Measurements from ENCODE around the gene AGBL3.

The AGBL3 gene

DNA sequence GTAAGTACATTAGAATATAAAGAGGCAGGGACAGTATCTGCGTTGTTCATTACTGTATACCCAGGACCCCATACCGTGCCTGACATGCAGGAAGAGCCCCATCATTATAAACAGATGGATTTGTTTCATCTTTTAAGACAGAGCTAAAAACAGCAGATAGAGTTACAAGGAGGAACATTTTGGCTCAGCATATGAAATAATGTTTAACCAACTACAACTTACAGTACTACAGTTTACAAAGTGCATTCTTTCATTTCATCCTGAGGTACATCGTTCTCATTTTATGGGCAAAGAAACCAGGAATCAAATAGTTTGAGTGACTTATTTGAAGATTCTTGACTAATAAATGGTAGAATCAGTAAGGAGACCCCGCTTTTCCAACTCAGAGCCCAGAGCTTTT, 38.1 kb upstream of the AGBL3 start:
- Histone ChIP-seq H3K27ac (ENCODE audit: low read depth, low read length) (no peak overlapping the region), H3K27me3 (ENCODE audit: control insufficient read depth, low read length) (peaks cover 18% of the 10 kb centered on the region), H4K20me1 (ENCODE audit: control insufficient read depth, insufficient read depth, low read depth, low read length) (no peaks in the 10 kb centered on the region), H3K36me3 (ENCODE audit: control insufficient read depth, low read length) (no peaks in the 10 kb centered on the region), H3F3A (ENCODE audit: control insufficient read depth, insufficient read depth) (no peaks in the 10 kb centered on the region), H3K9me2 (replicated peaks; ENCODE audit: control insufficient read depth, low read length) (no peaks in the 10 kb centered on the region), H3K9me3 (ENCODE audit: control insufficient read depth, insufficient read depth, low read length) (no peaks in the 10 kb centered on the region), H3K4me2 (ENCODE audit: low read length) (no peak overlapping the region), H3K79me2 (ENCODE audit: control insufficient read depth, low read length) (no peaks in the 10 kb centered on the region), H3K4me1 (ENCODE audit: control insufficient read depth, low read length) (no peaks in the 10 kb centered on the region), H3K4me3 (ENCODE audit: low read length) (no peak overlapping the region)
- TF ChIP-seq, protein P1, sequence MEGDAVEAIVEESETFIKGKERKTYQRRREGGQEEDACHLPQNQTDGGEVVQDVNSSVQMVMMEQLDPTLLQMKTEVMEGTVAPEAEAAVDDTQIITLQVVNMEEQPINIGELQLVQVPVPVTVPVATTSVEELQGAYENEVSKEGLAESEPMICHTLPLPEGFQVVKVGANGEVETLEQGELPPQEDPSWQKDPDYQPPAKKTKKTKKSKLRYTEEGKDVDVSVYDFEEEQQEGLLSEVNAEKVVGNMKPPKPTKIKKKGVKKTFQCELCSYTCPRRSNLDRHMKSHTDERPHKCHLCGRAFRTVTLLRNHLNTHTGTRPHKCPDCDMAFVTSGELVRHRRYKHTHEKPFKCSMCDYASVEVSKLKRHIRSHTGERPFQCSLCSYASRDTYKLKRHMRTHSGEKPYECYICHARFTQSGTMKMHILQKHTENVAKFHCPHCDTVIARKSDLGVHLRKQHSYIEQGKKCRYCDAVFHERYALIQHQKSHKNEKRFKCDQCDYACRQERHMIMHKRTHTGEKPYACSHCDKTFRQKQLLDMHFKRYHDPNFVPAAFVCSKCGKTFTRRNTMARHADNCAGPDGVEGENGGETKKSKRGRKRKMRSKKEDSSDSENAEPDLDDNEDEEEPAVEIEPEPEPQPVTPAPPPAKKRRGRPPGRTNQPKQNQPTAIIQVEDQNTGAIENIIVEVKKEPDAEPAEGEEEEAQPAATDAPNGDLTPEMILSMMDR (IDR thresholded peaks at IDR 0.05; ENCODE audit: low read depth, low read length, poor library complexity, severe bottlenecking): no peak
- no peak for TF ChIP-seq EZH2phosphoT487 (IDR thresholded peaks at IDR 0.05; ENCODE audit: borderline replicate concordance, low read length)

DNA sequence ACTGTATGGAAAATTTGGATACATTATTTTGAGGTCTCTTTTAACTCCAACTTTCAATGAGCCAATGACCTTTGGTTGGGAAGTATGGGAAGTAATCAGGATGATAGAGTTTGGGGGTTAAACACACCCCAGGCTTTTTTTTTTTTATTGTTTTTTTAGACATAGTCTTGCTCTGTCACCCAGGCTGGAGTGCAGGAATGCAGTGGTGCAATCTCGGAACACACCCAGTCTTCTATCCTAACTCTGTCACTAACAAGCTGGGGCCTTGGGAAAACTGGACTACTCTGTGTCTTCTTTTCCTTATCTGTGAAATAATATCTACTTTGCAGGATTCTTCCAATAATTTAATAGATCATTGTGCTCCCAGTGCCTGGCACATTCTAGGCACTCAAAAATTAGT, 37.6 kb upstream of the AGBL3 start:
- H3K4me3 ChIP-seq (ENCODE audit: low read length): no peak overlapping the region
- no peaks in the 10 kb centered on the region for H3K9me3 ChIP-seq (ENCODE audit: control insufficient read depth, insufficient read depth, low read length)
- peaks cover 18% of the 10 kb centered on the region for H3K27me3 ChIP-seq (ENCODE audit: control insufficient read depth, low read length)
- no peaks in the 10 kb centered on the region for H3K79me2 ChIP-seq (ENCODE audit: control insufficient read depth, low read length)
- no peak for TF ChIP-seq EZH2phosphoT487 (IDR thresholded peaks at IDR 0.05; ENCODE audit: borderline replicate concordance, low read length)
- TF ChIP-seq, protein P1 (IDR thresholded peaks at IDR 0.05; ENCODE audit: low read depth, low read length, poor library complexity, severe bottlenecking): no peak
- no peaks in the 10 kb centered on the region for H3K4me1 ChIP-seq (ENCODE audit: control insufficient read depth, low read length)
- no peaks in the 10 kb centered on the region for H3K36me3 ChIP-seq (ENCODE audit: control insufficient read depth, low read length)
- no peaks in the 10 kb centered on the region for H3F3A ChIP-seq (ENCODE audit: control insufficient read depth, insufficient read depth)
- H3K4me2 ChIP-seq (ENCODE audit: low read length): no peak overlapping the region
- H3K27ac ChIP-seq (ENCODE audit: low read depth, low read length): no peak overlapping the region
- H4K20me1 ChIP-seq (ENCODE audit: control insufficient read depth, insufficient read depth, low read depth, low read length): no peaks in the 10 kb centered on the region
- H3K9me2 ChIP-seq (replicated peaks; ENCODE audit: control insufficient read depth, low read length): no peaks in the 10 kb centered on the region

- no peaks in the 10 kb centered on the region for H4K20me1 ChIP-seq (ENCODE audit: control insufficient read depth, insufficient read depth, low read depth, low read length)
- peaks cover 18% of the 10 kb centered on the region for H3K27me3 ChIP-seq (ENCODE audit: control insufficient read depth, low read length)
- TF ChIP-seq EZH2phosphoT487 (IDR thresholded peaks at IDR 0.05; ENCODE audit: borderline replicate concordance, low read length): no peak
- TF ChIP-seq, protein P1 (IDR thresholded peaks at IDR 0.05; ENCODE audit: low read depth, low read length, poor library complexity, severe bottlenecking): no peak
- no peaks in the 10 kb centered on the region for H3K9me3 ChIP-seq (ENCODE audit: control insufficient read depth, insufficient read depth, low read length)
- no peaks in the 10 kb centered on the region for H3K9me2 ChIP-seq (replicated peaks; ENCODE audit: control insufficient read depth, low read length)
- no peak overlapping the region for H3K27ac ChIP-seq (ENCODE audit: low read depth, low read length)
- H3K36me3 ChIP-seq (ENCODE audit: control insufficient read depth, low read length): no peaks in the 10 kb centered on the region
- no peaks in the 10 kb centered on the region for H3K4me1 ChIP-seq (ENCODE audit: control insufficient read depth, low read length)
- H3K4me3 ChIP-seq (ENCODE audit: low read length): no peak overlapping the region
- no peaks in the 10 kb centered on the region for H3K79me2 ChIP-seq (ENCODE audit: control insufficient read depth, low read length)
- no peaks in the 10 kb centered on the region for H3F3A ChIP-seq (ENCODE audit: control insufficient read depth, insufficient read depth)
- no peak overlapping the region for H3K4me2 ChIP-seq (ENCODE audit: low read length)
Measured at GRCh38 chr7:134949171-134949570, 37.1 kb upstream of the AGBL3 start.

Measured in DOHH2 (cell line).